Thyroid gland (tissue), 4 donors: ENCODE data around the gene TNS3.

Experiments
- CTCF ChIP-seq, 6 experiments: fragments of 200-600 bp in 3 of 6; fragments of 450-650 bp in 3 of 6; sonication (generic) in 3 of 6; IDR thresholded peaks; one replicate each; pipeline ENCODE4 v1.5.1; 2016 to 2019; ENCODE audit warnings: antibody characterized with exemption in 6 of 6, mild to moderate bottlenecking in 2 of 6, inconsistent platforms in 1 of 6, moderate library complexity in 1 of 6
- POLR2A ChIP-seq, 2 donors: fragments of 450-650 bp; IDR thresholded peaks; one replicate each; pipeline ENCODE4 v1.6.1; 2017; ENCODE audit warnings: antibody characterized with exemption in 2 of 2, mild to moderate bottlenecking in 2 of 2, moderate library complexity in 1 of 2

DNA sequence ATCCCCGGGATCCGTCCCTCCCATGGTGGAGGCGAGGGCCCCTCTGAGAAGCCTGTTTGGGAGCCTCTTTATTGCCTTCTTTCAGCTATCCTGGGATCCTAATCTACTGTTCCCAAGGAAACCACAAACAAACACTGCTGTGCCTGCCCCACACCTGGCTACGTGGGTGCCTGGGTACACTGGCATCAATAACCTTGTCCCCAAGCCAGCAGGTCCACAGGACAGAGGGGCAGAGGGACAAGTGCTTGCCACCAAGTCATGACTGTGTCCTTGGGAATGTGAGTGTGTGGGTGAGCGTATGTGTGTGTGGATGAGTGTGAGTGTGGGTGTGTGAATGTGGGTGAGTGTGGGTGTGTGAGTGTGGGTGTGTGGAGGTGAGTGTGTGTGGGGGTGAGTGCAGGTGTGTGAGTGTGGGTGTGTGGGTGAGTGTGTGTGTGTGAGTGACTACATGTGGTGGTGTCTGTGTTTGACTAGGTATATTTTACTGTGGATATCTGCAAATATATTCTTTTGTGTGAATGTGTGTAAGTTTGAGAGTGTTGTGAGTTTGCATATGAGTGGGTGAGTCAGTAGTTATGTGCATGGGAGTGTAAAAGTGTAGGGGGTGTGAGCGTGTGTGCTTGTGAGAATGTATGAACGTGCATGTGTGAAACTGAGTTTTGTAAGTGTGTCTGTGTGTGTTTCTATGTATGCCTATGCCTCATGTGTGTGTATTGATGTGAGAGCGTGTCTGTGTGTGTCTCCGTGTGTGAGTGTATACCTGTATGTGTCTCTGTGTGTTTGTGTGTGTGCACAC is 96.1 kb downstream of the TNS3 start:
- TF ChIP-seq CTCF (IDR thresholded peaks at IDR 0.05) (no peak), POLR2A (IDR thresholded peaks at IDR 0.05) (no peak)
